Measurements from ENCODE around the gene SLC23A1.

- TF ChIP-seq, protein P1, sequence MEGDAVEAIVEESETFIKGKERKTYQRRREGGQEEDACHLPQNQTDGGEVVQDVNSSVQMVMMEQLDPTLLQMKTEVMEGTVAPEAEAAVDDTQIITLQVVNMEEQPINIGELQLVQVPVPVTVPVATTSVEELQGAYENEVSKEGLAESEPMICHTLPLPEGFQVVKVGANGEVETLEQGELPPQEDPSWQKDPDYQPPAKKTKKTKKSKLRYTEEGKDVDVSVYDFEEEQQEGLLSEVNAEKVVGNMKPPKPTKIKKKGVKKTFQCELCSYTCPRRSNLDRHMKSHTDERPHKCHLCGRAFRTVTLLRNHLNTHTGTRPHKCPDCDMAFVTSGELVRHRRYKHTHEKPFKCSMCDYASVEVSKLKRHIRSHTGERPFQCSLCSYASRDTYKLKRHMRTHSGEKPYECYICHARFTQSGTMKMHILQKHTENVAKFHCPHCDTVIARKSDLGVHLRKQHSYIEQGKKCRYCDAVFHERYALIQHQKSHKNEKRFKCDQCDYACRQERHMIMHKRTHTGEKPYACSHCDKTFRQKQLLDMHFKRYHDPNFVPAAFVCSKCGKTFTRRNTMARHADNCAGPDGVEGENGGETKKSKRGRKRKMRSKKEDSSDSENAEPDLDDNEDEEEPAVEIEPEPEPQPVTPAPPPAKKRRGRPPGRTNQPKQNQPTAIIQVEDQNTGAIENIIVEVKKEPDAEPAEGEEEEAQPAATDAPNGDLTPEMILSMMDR (IDR thresholded peaks at IDR 0.05): no peak
- TF ChIP-seq TCF7L2 (IDR thresholded peaks at IDR 0.05; ENCODE audit: low read depth, low read length) (no peak), POLR2AphosphoS5 (IDR thresholded peaks at IDR 0.05; ENCODE audit: low read depth, low read length) (no peak), SIN3A (IDR thresholded peaks at IDR 0.05; ENCODE audit: borderline replicate concordance, insufficient read depth, low read depth, low read length) (no peak), REST (IDR thresholded peaks at IDR 0.05; ENCODE audit: insufficient read depth in 1 of 2, low read depth in 2 of 2, low read length in 1 of 2) (no peak)
Observed at GRCh38 chr5:139403418-139403786, 20.3 kb upstream of the SLC23A1 start.

All from Panc1 (cell line).